Skeletal muscle tissue (tissue), 4 donors: Measurements from ENCODE around the gene CXorf65. TPM values are rescaled to one million over a fixed set of nuclear protein-coding genes. Genes with fewer than 3 reads are reported as not detected.
A peak's percentile ranks its signal among the peaks of the same experiment; 100 is the strongest.

Experiments used
- H3K27ac ChIP-seq: one replicate; pipeline ENCODE4 v1.7.0; 2013; ENCODE audit warnings: mild to moderate bottlenecking, low read depth, low read length, inconsistent platforms
- H3K27me3 ChIP-seq, 3 donors: one replicate each; pipeline ENCODE4 v1.7.0; 2013; ENCODE audit warnings: low read length in 3 of 3; ENCODE audit not compliant: control insufficient read depth in 3 of 3, insufficient read depth in 3 of 3
- H3K36me3 ChIP-seq, 3 donors: one replicate each; pipeline ENCODE4 v1.7.0; 2013; ENCODE audit warnings: low read length in 3 of 3; ENCODE audit not compliant: control insufficient read depth in 3 of 3, insufficient read depth in 3 of 3
- H3K4me1 ChIP-seq, 3 donors: one replicate each; pipeline ENCODE4 v1.7.0; 2013; ENCODE audit warnings: low read length in 3 of 3, mild to moderate bottlenecking in 3 of 3; ENCODE audit not compliant: control insufficient read depth in 3 of 3, insufficient read depth in 3 of 3
- H3K4me3 ChIP-seq, 3 donors: one replicate each; pipeline ENCODE4 v1.7.0; 2013; ENCODE audit warnings: low read length in 3 of 3
- H3K9ac ChIP-seq, 3 donors: one replicate each; pipeline ENCODE4 v1.7.0; 2013; ENCODE audit warnings: low read length in 3 of 3, mild to moderate bottlenecking in 3 of 3, moderate library complexity in 2 of 3, low read depth in 1 of 3
- H3K9me3 ChIP-seq, 3 donors: one replicate each; pipeline ENCODE4 v1.7.0; 2013; ENCODE audit warnings: low read length in 3 of 3; ENCODE audit not compliant: control insufficient read depth in 3 of 3
- total RNA-seq: library from RNA; depleted of rRNA; stranded (reverse); fragments of >200 nt; gene quantifications from one replicate; pipeline ENCODE4 v1.2.3, GENCODE V29; 2014
- donor health status: Osteomylitis.

The CXorf65 gene
- total RNA-seq, 1 donor from 2014 or later = not detected

DNA sequence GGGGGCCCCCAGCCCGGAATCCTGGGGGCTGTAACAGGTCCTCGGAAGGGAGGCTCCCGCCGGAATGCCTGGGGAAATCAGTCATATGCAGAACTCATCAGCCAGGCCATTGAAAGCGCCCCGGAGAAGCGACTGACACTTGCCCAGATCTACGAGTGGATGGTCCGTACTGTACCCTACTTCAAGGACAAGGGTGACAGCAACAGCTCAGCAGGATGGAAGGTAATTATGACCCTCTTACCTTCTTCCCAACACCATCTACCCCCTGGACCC is 9.8 kb downstream of the CXorf65 start:
- peak overlapping the region in 2 of 3 donors; percentile 64 to 76 for H3K9ac ChIP-seq
- peaks cover 0 to 2% (median 0%) of the 10 kb centered on the region in 3 donors for H3K36me3 ChIP-seq
- no peaks in the 10 kb centered on the region for H3K27me3 ChIP-seq
- no peaks in the 10 kb centered on the region for H3K9me3 ChIP-seq
- peaks cover 9 to 12% (median 10%) of the 10 kb centered on the region in 3 donors for H3K4me1 ChIP-seq
- no peak overlapping the region for H3K27ac ChIP-seq
- H3K4me3 ChIP-seq = peak overlapping the region; percentile 51 to 87 (median 73)

DNA sequence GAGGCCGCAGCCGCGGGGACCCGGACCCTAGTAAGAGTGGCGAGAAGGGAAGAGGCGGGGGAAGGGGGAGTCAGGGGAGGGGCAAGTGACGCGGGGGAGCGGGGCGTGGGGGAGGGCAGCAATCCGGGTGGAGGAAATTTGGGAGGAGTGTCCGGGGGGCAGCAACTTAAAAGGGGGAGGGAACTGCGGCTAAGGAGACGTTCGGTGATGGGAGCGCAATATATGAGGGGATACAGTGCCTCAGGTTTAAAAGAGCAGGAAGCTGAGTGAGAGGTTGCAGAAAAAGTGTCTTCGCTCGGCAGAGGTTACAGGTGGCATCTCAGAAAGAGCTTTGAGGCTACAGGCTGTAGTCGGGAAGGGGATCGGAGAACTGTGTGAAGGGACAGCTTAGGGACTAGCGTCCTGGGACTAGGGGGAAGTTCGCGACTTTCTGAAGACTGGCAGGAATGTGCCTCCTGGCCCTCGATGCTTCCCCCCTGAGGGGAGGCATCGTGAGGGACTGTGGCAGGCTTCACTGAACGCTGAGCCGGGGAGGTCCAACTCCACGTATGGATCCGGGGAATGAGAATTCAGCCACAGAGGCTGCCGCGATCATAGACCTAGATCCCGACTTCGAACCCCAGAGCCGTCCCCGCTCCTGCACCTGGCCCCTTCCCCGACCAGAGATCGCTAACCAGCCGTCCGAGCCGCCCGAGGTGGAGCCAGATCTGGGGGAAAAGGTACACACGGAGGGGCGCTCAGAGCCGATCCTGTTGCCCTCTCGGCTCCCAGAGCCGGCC is 10.4 kb downstream of the CXorf65 start:
- H3K27me3 ChIP-seq = no peaks in the 10 kb centered on the region
- H3K9me3 ChIP-seq = no peaks in the 10 kb centered on the region
- H3K4me3 ChIP-seq = peak overlapping the region; percentile 73 to 87 (median 76)
- no peaks in the 10 kb centered on the region for H3K36me3 ChIP-seq
- peak overlapping the region; percentile 64 to 77 (median 76) for H3K9ac ChIP-seq
- peaks cover 9 to 12% (median 10%) of the 10 kb centered on the region in 3 donors for H3K4me1 ChIP-seq
- peak overlapping the region; percentile 41 for H3K27ac ChIP-seq

DNA sequence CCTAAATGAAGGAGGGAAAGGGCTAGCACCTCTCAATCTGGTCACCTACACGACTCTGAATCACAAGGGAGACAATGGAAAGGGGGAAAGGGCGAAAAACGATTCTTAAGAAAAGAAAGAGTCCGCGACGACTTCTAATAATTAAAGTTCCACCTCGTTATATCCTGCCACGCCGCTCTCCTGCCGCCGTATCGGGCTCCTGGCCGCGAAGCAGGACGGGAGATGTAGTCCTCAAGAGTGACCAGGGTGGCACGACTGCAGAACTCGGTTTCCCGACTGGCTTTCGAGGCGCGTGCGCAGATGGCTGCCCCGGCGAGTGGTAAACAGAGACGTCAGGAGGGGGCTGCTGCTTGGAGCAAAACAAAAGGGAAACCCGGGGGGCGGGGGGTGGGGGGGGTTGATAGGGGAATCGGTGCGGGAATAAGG is 11.0 kb downstream of the CXorf65 start, which contains the start of gene FOXO4:
TSS of gene FOXO4 (plus strand) at position 297 of the 426 bp plus-strand sequence. CDS start 678 bp downstream, outside the sequence.
- Histone ChIP-seq H3K4me3 (peak within 1 kb of the TSS; percentile 73 to 87 (median 77)), H3K4me1 (peaks cover 9 to 12% (median 10%) of the 10 kb centered on the region in 3 donors), H3K9me3 (no peaks in the 10 kb centered on the region), H3K36me3 (no peaks in the 10 kb centered on the region), H3K27me3 (no peaks in the 10 kb centered on the region), H3K9ac (peak within 1 kb of the TSS; percentile 69 to 77 (median 76)), H3K27ac (peak within 1 kb of the TSS; percentile 41)

DNA sequence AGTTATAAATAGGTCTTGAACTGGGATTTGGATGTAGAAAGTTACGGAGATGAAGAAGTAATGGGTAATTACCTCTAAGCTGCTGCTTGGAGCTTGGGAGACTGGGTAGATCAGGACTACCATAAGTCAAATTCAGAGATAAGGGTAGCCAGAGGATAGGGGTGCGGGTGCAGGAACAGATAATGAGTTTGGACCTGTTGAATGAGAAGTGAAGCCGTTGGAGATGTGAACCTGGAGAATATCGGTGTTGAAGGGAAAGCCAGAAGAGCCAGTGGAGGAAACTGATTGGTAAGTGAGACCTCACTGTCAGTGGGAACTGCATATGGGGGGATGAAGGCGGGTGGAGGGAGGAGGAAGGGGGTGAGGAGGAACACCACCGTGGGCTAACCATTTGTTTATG is 11.5 kb downstream of the CXorf65 start:
- Histone ChIP-seq H3K4me1 (peaks cover 9 to 12% (median 10%) of the 10 kb centered on the region in 3 donors), H3K36me3 (no peaks in the 10 kb centered on the region), H3K27ac (no peak overlapping the region), H3K9me3 (no peaks in the 10 kb centered on the region), H3K27me3 (no peaks in the 10 kb centered on the region), H3K4me3 (peak overlapping the region; percentile 73 to 77 (median 73)), H3K9ac (peak overlapping the region in 2 of 3 donors; percentile 69 to 70)

DNA sequence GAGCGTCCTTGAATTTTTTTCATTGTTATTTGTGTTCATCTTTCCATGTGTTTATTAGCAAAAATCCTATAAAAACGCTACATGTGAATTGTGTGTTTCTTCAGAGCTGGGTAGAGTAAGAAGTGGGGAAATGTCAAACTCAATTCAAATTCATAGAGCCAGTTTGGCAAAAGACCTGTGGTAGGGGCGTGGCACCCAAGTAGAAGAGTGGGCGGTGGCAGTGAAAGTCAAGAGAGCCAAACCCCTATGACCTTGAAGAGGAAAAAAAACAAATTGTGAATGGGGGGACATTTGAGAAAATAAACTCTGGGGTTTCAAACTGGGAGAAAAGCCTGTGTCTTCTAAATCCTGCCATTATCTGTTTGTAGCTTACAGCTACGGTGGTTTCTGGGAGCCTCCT is 15.3 kb downstream of the CXorf65 start:
- H3K4me1 ChIP-seq = peaks cover 0 to 6% (median 3%) of the 10 kb centered on the region in 3 donors
- no peak overlapping the region for H3K4me3 ChIP-seq
- H3K9me3 ChIP-seq = no peaks in the 10 kb centered on the region
- H3K36me3 ChIP-seq = no peaks in the 10 kb centered on the region
- H3K9ac ChIP-seq = no peak overlapping the region
- H3K27ac ChIP-seq = no peak overlapping the region
- H3K27me3 ChIP-seq = no peaks in the 10 kb centered on the region

DNA sequence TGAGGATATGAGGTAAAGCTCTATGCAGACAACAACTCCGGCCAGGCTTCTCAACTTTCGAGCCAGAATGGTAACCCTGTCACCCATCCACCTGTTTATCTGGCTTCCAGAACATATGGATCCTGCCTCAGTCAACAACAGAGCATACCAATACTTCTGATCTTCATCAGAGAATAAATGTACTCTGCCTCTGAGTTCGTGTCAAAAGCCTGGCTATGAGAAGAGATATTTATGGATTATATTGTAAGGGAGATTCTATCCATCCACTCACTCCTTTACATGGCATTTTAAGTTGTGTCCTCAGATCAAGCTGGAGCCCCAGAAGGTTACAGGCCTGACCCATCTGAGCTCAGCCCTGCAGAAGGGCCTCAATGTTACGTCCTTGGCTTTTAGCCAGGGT is 20.6 kb downstream of the CXorf65 start:
- no peaks in the 10 kb centered on the region for H3K4me1 ChIP-seq
- no peaks in the 10 kb centered on the region for H3K9me3 ChIP-seq
- H3K4me3 ChIP-seq = no peak overlapping the region
- H3K27me3 ChIP-seq = no peaks in the 10 kb centered on the region
- no peak overlapping the region for H3K9ac ChIP-seq
- H3K27ac ChIP-seq = no peak overlapping the region
- no peaks in the 10 kb centered on the region for H3K36me3 ChIP-seq

DNA sequence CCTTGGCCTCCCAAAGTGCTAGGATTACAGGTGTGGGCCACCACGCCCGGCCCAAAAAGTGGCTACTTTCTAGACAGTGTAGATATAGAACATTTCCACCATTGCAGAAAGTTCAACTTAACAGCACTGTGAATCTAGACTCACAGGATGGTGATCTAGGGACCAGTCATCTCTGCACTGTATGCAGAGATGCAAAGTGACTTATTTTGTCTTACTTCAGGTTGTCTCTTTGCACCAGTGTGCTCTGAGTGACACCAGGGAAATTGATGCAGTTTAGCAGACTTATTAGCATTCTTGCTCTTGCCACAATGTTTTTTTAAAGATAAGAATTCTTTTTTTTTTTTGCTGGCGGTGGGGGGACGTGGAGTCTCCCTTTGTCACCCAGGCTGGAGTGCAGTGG is 23.7 kb downstream of the CXorf65 start:
- H3K27me3 ChIP-seq = no peaks in the 10 kb centered on the region
- H3K9me3 ChIP-seq = no peaks in the 10 kb centered on the region
- H3K36me3 ChIP-seq = no peaks in the 10 kb centered on the region
- no peaks in the 10 kb centered on the region for H3K4me1 ChIP-seq
- H3K4me3 ChIP-seq = no peak overlapping the region
- no peak overlapping the region for H3K9ac ChIP-seq
- H3K27ac ChIP-seq = no peak overlapping the region

DNA sequence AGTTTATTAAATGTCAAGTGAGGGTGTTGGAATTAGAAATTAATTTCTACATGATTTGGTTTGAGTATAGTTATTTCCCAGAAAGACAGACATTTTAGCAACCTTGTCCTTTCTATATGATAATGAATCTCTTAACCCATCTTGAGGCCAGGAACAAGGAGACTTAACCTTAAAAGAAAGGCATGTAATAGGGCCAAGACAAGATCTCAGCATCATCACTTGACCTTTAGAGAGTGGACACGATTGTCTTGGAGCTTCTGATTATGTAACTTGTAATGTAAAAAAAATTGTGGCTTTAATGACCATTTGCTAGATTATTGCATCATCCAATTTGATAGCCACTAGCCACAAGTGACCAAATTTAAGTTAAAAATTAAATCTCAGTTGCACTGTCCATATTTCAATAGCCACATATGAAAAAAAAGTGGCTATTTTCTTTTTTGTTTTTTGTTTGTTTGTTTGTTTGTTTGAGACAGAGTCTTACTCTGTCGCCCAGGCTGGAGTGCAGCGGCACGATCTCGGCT is 24.4 kb downstream of the CXorf65 start:
- Histone ChIP-seq H3K4me3 (no peak overlapping the region), H3K27me3 (no peaks in the 10 kb centered on the region), H3K36me3 (no peaks in the 10 kb centered on the region), H3K9me3 (no peaks in the 10 kb centered on the region), H3K27ac (no peak overlapping the region), H3K9ac (no peak overlapping the region), H3K4me1 (no peaks in the 10 kb centered on the region)

DNA sequence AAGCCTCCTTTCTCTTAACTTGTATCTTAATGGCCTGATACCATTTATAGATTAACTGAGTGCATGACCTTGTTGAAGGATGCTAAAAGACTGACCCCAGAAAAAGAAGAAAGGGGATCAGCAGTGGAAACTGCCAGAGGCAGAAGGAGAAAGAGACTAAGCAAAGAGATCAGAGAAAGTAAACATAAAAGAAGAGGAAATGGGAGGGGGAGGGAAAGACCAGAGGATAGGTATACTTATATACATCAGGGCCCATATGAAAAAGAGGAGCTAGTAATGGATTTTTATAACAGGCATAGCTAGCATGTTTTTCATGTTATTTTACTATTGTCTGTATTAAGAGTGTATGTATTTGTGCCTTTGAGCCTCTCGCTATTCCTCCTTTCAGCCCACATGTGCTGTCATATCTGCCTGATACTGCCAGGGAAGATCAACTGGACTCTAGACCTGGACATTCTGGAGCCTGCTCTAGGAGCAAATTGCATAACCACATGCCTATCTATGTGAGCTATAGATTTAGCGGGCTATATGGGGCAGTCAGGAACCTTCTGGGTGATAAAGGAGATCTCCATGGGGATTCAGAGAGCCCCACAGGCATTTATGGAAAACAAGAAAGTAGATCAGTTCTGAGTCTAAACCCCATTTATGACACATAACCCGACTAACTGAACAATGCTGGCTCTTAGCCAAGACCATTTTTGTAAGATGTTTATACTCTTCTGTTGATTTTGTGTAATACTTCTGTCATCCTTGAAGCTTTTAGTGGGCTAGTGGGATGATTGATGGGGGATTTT is 25.0 kb downstream of the CXorf65 start:
- H3K4me1 ChIP-seq = no peaks in the 10 kb centered on the region
- no peak overlapping the region for H3K27ac ChIP-seq
- H3K27me3 ChIP-seq = no peaks in the 10 kb centered on the region
- no peaks in the 10 kb centered on the region for H3K9me3 ChIP-seq
- no peak overlapping the region for H3K4me3 ChIP-seq
- no peak overlapping the region for H3K9ac ChIP-seq
- H3K36me3 ChIP-seq = no peaks in the 10 kb centered on the region

DNA sequence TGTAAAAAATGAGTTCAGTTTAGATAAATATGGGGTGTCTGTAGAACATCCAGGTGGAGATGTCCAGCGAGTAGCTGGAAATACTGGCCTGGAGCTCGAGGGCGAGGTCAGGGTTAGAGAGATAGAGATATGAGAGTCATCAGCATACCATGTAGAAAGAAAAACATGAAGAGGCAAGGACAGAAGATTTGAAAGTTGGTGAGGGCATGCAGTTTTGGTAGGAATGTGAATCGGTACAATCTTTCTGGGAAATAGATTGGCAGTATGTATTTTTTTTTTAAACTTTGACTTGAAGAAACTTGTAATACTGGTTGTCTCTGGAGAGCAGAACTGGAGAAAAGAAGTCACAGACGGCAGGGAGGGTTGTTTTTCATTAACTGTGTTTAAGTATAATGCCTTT is 36.0 kb downstream of the CXorf65 start:
- H3K36me3 ChIP-seq = no peaks in the 10 kb centered on the region
- no peaks in the 10 kb centered on the region for H3K9me3 ChIP-seq
- peaks cover 0 to 6% (median 0%) of the 10 kb centered on the region in 3 donors for H3K27me3 ChIP-seq
- no peak overlapping the region for H3K9ac ChIP-seq
- H3K4me1 ChIP-seq = peaks cover 4 to 10% (median 5%) of the 10 kb centered on the region in 3 donors
- no peak overlapping the region for H3K27ac ChIP-seq
- no peak overlapping the region for H3K4me3 ChIP-seq
